ENCODE measurements around the gene CLCNKB. TPM values are rescaled to one million over a fixed set of nuclear protein-coding genes. Genes with fewer than 3 reads are reported as not detected.

CLCNKB gene
- total RNA-seq, 1 experiment from 2014 or later, result 0.81 TPM

DNA sequence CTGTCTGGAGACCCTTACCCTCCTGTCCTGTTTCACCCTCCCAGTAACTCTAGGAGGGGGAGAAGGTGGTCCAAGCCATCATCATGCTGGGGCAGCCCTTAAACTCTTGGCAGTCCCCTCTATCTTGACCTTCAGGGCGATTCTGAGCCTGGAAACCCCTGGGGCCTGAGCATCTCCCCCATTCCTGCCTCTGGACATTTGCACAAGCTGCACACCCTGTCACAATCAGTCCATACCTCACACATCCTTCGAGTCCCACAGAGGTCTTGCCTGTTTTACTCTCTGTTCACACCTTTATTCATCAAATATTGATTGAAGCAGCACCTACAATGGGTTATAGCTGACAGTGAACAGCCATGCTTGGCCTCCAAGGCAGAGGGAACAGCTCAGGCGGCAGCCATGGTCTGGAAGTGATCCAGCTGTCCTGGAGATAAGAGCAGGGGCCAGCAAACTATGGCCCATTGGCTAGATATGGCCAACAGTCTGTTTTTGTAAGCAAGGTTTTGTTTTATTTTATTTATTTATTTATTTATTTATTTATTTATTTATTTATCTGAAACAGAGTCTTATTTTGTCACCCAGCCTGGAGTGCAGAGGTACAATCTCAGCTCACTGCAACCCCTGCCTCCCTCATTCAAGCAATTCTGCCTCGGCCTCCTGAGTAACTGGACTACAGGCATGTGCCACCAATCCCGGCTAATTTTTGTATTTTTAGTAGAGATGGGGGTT, 37.0 kb downstream of the CLCNKB start:
- no peaks in the 10 kb centered on the region for H3K36me3 ChIP-seq (ENCODE audit: control insufficient read depth in 1 of 2, insufficient read depth in 2 of 2, low read length in 2 of 2)
- H3K4me2 ChIP-seq (ENCODE audit: low read length), result no peak overlapping the region
- no peak overlapping the region for H3K27ac ChIP-seq (ENCODE audit: low read depth, low read length)
- no peak overlapping the region for H2AFZ ChIP-seq (ENCODE audit: low read depth, low read length, poor library complexity, severe bottlenecking)
- H3K27me3 ChIP-seq (ENCODE audit: insufficient read depth, low read length), result no peaks in the 10 kb centered on the region
- BruUV-seq (replicated peaks), result no TSS peak
- RAD21 ChIA-PET (ENCODE audit: low non-redundant PET in 1 of 2, low total read pairs in 2 of 2, uncharacterized antibody in 2 of 2, unreplicated experiment in 2 of 2), result interaction anchor here (1.2 to 2.5 kb wide), 3 partner anchors 106 to 164 kb away, joined by 4 to 26 read pairs (median 4); no protein-coding TSS in a partner anchor
- H3K9me3 ChIP-seq (ENCODE audit: control insufficient read depth in 1 of 2, insufficient read depth in 1 of 2, low read depth in 1 of 2, low read length in 2 of 2), result no peaks in the 10 kb centered on the region
- H3K4me1 ChIP-seq (ENCODE audit: control insufficient read depth in 1 of 2, insufficient read depth in 2 of 2, low read length in 2 of 2), result peaks cover 24 to 52% of the 10 kb centered on the region in 2 experiments
- no peak for ATAC-seq
- no peak for DNase-seq (ENCODE audit: low read depth, low spot score)
- H3K9me2 ChIP-seq (ENCODE audit: insufficient read depth), result no peaks in the 10 kb centered on the region
- POLR2A ChIA-PET, result interaction anchor here (2.5 kb wide), 1 partner anchor 105 kb away, joined by 11 read pairs; no protein-coding TSS in a partner anchor
- H3K4me3 ChIP-seq (replicated peaks in 1 of 2; ENCODE audit: low read depth in 1 of 2, low read length in 2 of 2), result no peak overlapping the region
- intact Hi-C loops (cut with micrococcal nuclease), result no loop called here
- TF ChIP-seq EZH2phosphoT487 (IDR thresholded peaks at IDR 0.05; ENCODE audit: borderline replicate concordance) (no peak), POLR2A (IDR thresholded peaks at IDR 0.05; ENCODE audit: borderline replicate concordance, extremely low read depth, insufficient read depth, insufficient read length) (no peak), CEBPB (IDR thresholded peaks at IDR 0.05; ENCODE audit: low read depth) (no peak), FOSL1 (IDR thresholded peaks at IDR 0.05; ENCODE audit: low read depth) (no peak), SRF (IDR thresholded peaks at IDR 0.05; ENCODE audit: low read depth) (no peak), YY1 (IDR thresholded peaks at IDR 0.05; ENCODE audit: extremely low read depth, insufficient replicate concordance, low read depth, low read length) (no peak)
- TF ChIP-seq, protein P1, sequence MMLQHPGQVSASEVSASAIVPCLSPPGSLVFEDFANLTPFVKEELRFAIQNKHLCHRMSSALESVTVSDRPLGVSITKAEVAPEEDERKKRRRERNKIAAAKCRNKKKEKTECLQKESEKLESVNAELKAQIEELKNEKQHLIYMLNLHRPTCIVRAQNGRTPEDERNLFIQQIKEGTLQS (IDR thresholded peaks at IDR 0.05), result no peak
- no peaks in the 10 kb centered on the region for H4K20me1 ChIP-seq (ENCODE audit: insufficient read depth)
- no peaks in the 10 kb centered on the region for H3K79me2 ChIP-seq (ENCODE audit: insufficient read depth, low read length)
- CTCF ChIA-PET, result interaction anchor here (1.0 to 7.9 kb wide), 3 partner anchors 12 to 282 kb away, joined by 4 to 222 read pairs (median 24); no protein-coding TSS in a partner anchor
- no peak overlapping the region for H3K9ac ChIP-seq (ENCODE audit: low read length)

DNA sequence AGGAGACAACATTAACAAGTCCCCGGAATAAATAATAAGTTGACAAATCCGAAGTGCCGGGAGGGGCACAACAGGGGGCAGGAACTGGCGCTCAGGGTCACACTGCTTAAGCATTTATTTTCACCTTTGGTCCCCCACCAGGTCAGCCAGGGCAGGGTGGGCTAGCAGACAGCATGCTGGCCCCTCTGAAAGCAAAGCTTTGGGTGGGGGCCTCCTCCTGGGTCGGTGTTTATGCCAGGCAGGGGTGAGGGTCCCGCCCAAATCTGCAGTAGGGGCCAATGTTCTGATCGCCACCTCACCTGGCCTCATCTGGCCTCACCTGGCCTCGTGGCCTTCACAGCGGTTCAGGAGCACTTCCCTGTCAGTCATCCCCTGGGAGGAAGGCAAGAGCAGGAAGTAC, 38.1 kb downstream of the CLCNKB start:
- RAD21 ChIA-PET (ENCODE audit: low non-redundant PET in 1 of 2, low total read pairs in 2 of 2, uncharacterized antibody in 2 of 2, unreplicated experiment in 2 of 2), result interaction anchor here (0.5 to 1.9 kb wide), 8 partner anchors 40 to 280 kb away, joined by 3 to 9 read pairs (median 5); partner anchors contain the start of gene EPHA2 (in 1 of the 2)
- no peaks in the 10 kb centered on the region for H3K9me3 ChIP-seq (ENCODE audit: control insufficient read depth in 1 of 2, insufficient read depth in 1 of 2, low read depth in 1 of 2, low read length in 2 of 2)
- POLR2A ChIA-PET, result interaction anchor here (1.7 to 2.5 kb wide), 2 partner anchors 62 to 104 kb away, joined by 7 to 11 read pairs; no protein-coding TSS in a partner anchor
- H3K9me2 ChIP-seq (ENCODE audit: insufficient read depth), result no peaks in the 10 kb centered on the region
- no peak for TF ChIP-seq CBX3 (IDR thresholded peaks at IDR 0.05; ENCODE audit: low read depth)
- TF ChIP-seq EZH2phosphoT487 (IDR thresholded peaks at IDR 0.05; ENCODE audit: borderline replicate concordance), result no peak
- TF ChIP-seq, protein P2, sequence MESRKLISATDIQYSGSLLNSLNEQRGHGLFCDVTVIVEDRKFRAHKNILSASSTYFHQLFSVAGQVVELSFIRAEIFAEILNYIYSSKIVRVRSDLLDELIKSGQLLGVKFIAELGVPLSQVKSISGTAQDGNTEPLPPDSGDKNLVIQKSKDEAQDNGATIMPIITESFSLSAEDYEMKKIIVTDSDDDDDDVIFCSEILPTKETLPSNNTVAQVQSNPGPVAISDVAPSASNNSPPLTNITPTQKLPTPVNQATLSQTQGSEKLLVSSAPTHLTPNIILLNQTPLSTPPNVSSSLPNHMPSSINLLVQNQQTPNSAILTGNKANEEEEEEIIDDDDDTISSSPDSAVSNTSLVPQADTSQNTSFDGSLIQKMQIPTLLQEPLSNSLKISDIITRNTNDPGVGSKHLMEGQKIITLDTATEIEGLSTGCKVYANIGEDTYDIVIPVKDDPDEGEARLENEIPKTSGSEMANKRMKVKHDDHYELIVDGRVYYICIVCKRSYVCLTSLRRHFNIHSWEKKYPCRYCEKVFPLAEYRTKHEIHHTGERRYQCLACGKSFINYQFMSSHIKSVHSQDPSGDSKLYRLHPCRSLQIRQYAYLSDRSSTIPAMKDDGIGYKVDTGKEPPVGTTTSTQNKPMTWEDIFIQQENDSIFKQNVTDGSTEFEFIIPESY (IDR thresholded peaks at IDR 0.05; ENCODE audit: extremely low read depth, insufficient replicate concordance, low read length), result no peak
- TF ChIP-seq, protein P3, sequence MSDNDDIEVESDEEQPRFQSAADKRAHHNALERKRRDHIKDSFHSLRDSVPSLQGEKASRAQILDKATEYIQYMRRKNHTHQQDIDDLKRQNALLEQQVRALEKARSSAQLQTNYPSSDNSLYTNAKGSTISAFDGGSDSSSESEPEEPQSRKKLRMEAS (IDR thresholded peaks at IDR 0.05), result no peak
- TF ChIP-seq TCF7L2 (IDR thresholded peaks at IDR 0.05; ENCODE audit: borderline replicate concordance, extremely low read depth, insufficient read depth, insufficient read length), result no peak
- H2AFZ ChIP-seq (ENCODE audit: low read depth, low read length, poor library complexity, severe bottlenecking), result no peak overlapping the region
- H4K20me1 ChIP-seq (ENCODE audit: insufficient read depth), result no peaks in the 10 kb centered on the region
- H3K4me3 ChIP-seq (replicated peaks in 1 of 2; ENCODE audit: low read depth in 1 of 2, low read length in 2 of 2), result no peak overlapping the region
- peak overlapping the region; percentile 24; the same call in 1 of the 2 replicates for H3K9ac ChIP-seq (ENCODE audit: low read length)
- H3K4me2 ChIP-seq (ENCODE audit: low read length), result no peak overlapping the region
- peaks cover 13 to 41% of the 10 kb centered on the region in 2 experiments for H3K4me1 ChIP-seq (ENCODE audit: control insufficient read depth in 1 of 2, insufficient read depth in 2 of 2, low read length in 2 of 2)
- no peaks in the 10 kb centered on the region for H3K79me2 ChIP-seq (ENCODE audit: insufficient read depth, low read length)
- no peaks in the 10 kb centered on the region for H3K36me3 ChIP-seq (ENCODE audit: control insufficient read depth in 1 of 2, insufficient read depth in 2 of 2, low read length in 2 of 2)
- peak overlapping the region; percentile 2; the same call in 1 of the 2 replicates for H3K27ac ChIP-seq (ENCODE audit: low read depth, low read length)
- DNase-seq (ENCODE audit: low read depth, low spot score) (no peak), ATAC-seq (no peak)
- intact Hi-C loops (cut with micrococcal nuclease), result no loop called here
- no peaks in the 10 kb centered on the region for H3K27me3 ChIP-seq (ENCODE audit: insufficient read depth, low read length)
- BruUV-seq (replicated peaks), result no TSS peak
- CTCF ChIA-PET, result interaction anchor here (0.6 to 7.9 kb wide), 28 partner anchors 8 to 539 kb away, joined by 3 to 222 read pairs (median 4); partner anchors contain the start of genes EPHA2 and FAM131C

Data from HCT116 (cell line).